ENCODE results near the gene AHSP.
"Not testable (repeated sequence)": the region's sequence is repeated elsewhere in the genome, so short reads cannot be mapped to it uniquely, and the experiment has no call there.

AHSP gene, protein sequence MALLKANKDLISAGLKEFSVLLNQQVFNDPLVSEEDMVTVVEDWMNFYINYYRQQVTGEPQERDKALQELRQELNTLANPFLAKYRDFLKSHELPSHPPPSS

DNA sequence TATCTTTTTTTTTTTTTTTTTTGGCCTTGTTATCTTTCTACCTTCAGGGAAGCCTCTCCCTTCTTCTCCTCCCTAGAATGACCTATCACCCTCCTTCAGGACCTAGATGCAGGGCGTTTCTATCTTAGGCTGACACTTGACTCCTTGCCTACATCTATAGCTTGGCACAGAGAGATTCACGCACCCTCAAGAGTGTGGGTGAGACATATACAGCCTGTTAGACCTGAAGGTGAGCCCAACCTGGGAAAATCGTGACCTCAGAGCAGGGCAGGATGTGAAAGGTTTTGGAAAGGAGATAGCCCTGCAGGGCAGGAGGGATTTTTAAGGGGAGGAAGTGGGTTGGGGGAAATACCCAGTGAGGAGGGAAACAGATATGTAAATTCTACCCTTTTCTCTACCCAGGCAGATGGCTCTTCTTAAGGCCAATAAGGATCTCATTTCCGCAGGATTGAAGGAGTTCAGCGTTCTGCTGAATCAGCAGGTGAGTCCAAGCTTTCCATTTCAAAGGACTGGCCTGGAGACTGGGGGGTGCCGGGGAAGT is at the start of gene AHSP:
TSS of gene AHSP (plus strand) at position 167 of the 541 bp plus-strand sequence. CDS start at position 407, 240 bp downstream.
- DNase-seq (ENCODE audit: low read depth), result no peak

DNA sequence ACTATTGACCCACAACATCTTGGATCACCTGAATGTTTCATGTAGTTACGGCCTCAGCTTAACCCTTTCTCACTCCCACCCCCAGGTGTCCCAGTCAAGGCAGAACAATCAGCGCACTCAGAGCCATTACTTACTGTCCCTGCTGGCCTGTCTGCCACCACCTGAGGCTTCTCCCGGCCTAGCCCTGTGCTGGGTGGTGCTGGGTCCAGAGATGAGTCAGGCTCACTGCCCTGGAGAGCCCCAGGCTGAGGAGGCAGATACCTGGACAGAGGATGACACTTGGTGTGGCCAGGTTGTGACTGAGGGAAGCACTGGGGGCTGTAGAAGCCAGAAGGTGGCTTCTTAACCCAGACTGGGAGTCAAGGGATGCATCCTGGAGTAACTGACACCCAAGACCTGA is 48.7 kb upstream of the AHSP start:
- no peak for DNase-seq (ENCODE audit: low read depth)

DNA sequence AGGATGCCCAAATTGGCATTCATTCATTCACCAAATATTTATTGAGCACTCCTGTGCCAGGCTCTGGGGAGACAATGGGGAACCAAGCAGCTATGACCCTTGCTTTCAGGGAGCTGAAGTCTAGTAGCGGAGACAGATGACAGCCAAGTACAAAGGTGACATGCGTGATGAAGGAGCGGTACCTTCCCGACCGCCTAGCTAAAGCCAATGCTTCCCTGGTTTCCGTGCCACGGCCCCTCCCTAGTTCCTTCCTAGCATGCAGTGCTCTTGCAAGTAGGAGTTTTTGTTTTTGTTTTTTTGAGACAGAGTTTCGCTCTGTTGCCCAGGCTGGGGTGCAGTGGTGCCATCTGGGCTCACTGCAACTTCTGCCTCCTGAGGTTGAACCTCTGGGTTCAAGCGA is 47.9 kb upstream of the AHSP start:
- no peak for DNase-seq (ENCODE audit: low read depth)

DNA sequence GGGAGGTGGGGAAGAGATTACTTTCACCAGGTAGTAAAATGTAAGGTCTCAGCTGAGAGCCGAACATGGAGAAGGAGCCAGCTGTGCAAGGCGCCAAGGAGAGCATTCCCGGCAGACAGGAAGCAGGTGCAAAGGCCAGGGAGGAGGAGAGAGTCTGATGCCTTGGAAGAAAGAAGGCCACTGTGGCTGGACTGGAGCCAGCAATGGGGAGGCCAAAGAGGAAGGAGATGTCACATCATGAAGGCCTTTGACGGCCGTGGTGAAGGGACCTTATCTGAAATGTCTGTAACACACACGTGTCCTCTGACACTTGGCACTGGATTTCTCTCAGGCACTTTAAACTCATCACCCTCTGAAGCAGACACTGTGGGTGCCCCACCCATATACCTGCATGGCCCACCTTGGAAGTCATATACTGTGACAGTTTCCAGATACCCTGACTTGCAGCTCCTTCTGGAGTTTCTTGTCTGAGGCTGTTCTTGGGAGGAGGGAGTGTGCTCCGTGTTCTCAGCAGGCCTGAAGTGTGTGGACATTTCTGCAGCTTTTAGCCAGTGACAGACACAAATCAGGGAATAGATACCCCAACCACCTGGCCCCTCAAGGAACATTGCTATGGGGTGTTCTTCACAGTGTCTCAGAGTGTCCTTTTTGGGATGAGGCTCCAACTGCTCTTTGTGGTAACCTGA is 46.7 kb upstream of the AHSP start:
- no peak for DNase-seq (ENCODE audit: low read depth)

DNA sequence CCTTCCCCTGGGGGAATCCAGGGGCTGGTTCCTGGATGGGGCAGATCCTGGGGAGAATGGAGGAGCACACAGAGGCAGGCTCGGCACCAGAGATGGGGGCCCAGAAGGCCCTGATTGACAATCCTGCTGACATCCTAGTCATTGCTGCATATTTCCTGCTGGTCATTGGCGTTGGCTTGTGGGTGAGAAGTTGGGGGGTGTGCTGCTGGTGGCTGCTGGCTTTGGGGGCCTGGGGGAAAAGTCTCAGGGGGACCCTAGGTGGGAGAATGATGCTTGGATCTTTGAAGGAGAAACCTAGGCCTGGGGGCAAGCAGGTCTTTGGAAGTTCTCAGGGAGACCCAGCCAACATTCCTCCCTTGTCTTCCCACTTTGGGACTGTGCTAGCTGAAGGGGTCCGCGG is 44.6 kb upstream of the AHSP start, which contains the start of gene SLC5A2:
TSS of gene SLC5A2 (plus strand) at position 43 of the 400 bp plus-strand sequence. CDS start at position 57, 14 bp downstream.
- no peak for DNase-seq (ENCODE audit: low read depth)

DNA sequence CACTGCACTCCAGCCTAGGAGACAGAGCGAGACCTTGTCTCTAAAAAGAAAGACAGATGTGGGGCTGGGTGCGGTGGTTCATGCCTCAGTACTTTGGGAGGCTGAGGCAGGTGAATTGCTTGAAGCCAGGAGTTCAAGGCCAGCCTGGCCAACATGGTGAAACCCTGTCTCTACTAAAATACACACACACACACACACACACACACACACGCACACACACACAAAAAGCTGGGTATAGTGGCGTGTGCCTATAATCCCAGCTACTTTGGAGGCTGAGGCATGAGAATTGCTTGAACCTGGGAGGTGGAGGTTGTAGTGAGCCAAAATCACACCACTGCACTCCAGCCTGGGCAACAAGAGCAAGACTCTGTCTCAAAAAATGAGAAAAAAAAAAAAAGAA is 43.7 kb upstream of the AHSP start:
- DNase-seq (ENCODE audit: low read depth), result not testable (repeated sequence)

DNA sequence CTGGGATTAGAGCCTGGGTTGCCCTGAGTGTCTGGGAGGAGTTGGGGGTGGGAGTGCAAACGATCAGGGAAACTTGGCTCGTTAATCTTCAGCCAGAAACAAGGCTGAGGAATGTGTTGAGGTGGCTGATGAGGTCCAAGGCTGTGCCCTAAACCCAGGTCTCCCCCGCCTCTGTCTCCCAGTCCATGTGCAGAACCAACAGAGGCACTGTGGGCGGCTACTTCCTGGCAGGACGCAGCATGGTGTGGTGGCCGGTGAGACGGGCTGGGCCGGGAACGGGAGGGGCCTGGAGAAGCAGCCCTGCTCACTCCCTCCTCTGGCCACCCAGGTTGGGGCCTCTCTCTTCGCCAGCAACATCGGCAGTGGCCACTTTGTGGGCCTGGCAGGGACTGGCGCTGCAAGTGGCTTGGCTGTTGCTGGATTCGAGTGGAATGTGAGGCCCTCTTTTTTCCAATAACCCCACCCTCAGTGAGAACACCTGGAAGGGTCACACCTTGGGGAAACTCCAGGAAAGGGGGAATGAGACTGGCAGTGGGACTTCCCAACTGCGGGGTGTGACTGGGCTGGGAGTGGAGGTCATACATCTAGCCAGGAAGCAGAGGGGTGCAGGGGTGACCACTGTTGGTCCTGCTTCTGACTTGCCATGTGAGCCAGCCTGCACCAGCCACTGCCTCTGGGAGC is 43.1 kb upstream of the AHSP start:
- DNase-seq (ENCODE audit: low read depth), result no peak

DNA sequence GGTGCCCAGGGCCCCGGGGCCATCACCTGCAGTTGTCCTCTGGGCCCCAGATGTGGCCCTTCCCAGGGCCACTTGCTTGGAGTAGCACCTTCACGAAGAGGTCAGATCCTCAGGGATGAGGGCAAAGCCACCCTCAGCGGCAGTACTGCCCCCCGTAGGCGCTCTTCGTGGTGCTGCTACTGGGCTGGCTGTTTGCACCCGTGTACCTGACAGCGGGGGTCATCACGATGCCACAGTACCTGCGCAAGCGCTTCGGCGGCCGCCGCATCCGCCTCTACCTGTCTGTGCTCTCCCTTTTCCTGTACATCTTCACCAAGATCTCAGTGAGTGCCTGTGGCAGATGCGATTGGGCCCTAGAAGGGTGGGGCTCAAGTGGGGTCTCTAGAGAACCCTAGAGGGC is 42.1 kb upstream of the AHSP start:
- no peak for DNase-seq (ENCODE audit: low read depth)

DNA sequence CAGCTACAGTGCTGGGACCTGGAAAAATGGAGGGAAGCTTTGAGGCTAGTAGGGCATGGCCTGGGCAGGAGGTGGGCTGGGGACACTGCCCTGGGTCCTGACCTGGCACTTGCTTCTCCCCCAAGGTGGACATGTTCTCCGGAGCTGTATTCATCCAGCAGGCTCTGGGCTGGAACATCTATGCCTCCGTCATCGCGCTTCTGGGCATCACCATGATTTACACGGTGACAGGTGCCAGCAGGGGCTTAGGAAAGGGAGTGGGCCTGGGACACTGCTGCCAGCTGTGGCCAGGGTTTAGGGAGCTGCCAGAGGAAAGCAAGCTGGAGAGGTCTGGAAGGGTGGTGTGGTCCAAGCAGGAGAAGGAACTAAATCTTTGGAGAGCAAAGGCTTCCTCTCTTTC is 41.7 kb upstream of the AHSP start:
- no peak for DNase-seq (ENCODE audit: low read depth)

DNA sequence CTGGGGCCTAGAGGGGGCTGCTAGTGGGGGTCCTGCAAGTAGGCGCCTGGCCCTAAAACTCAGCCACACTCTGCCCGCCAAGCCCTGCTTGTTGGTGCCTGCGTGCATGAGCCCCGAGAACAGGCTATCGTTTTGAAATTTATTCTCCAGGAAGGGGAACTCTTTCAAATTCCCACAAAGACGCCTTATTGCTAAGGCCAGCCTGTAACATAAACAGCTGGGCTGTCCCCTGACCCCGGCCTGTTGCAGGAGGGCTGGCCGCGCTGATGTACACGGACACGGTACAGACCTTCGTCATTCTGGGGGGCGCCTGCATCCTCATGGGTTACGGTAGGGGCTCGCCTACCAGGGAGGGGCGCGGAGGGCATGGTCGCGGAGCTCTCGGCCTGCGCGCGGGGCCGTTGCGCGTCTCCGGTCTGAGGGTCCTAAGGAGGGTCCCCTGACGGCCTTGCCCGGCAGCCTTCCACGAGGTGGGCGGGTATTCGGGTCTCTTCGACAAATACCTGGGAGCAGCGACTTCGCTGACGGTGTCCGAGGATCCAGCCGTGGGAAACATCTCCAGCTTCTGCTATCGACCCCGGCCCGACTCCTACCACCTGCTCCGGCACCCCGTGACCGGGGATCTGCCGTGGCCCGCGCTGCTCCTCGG is 40.5 kb upstream of the AHSP start:
- DNase-seq (ENCODE audit: low read depth), result no peak

DNA sequence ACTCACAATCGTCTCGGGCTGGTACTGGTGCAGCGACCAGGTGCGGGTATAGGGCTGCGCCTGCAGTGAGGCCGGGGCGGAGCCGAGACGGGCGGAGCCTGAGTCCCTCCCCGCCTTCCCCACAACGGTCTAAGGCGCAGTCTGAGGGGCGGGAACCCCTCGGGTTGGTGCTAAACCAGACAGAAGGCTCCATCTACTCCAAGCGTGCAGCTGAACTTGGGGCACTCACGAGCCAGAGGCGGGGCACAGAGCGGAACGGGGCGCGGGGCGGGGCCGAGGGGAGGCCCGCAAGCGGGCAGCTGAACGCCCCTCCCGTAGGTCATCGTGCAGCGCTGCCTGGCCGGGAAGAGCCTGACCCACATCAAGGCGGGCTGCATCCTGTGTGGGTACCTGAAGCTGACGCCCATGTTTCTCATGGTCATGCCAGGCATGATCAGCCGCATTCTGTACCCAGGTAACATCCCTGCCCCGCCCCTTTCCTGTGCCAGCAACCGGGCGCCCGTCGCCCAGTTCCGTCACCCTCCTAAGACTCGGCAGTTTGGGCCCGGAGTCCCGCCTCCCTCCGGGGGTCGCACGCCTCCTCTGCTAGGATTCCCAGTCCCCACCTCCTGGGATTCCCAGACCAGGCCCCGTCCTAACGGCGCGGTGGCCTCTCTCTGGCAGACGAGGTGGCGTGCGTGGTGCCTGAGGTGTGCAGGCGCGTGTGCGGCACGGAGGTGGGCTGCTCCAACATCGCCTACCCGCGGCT is 39.8 kb upstream of the AHSP start:
- DNase-seq (ENCODE audit: low read depth), result no peak

DNA sequence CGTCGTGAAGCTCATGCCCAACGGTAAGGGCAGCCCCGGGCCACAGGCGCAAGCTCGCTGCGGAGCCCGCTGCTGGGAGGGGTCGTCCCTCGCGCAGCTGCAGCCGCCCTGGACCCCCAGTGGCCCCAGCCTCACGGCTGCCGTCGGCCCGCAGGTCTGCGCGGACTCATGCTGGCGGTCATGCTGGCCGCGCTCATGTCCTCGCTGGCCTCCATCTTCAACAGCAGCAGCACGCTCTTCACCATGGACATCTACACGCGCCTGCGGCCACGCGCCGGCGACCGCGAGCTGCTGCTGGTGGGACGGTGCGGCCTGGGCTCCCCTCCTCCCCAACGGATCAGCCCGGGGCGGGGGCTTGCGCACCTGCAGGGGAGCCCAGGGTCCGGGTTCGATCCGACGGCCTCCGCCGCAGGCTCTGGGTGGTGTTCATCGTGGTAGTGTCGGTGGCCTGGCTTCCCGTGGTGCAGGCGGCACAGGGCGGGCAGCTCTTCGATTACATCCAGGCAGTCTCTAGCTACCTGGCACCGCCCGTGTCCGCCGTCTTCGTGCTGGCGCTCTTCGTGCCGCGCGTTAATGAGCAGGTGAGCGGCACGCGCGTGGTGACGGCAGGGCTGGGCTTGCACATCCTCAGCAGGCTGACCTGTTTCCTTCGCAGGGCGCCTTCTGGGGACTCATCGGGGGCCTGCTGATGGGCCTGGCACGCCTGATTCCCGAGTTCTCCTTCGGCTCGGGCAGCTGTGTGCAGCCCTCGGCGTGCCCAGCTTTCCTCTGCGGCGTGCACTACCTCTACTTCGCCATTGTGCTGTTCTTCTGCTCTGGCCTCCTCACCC is 39.0 kb upstream of the AHSP start:
- no peak for DNase-seq (ENCODE audit: low read depth)

DNA sequence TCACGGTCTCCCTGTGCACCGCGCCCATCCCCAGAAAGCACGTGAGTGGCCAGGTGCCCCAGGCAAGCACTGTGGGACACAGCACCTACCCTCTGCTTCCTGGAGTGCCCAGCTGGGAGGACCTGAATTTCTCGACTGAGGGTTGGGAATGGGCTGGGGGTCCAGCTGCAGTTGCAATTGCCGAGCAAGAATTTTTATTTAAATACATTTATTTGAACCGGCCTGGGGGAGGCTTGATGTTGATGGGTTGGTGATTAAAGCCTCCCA is 38.5 kb upstream of the AHSP start:
- no peak for DNase-seq (ENCODE audit: low read depth)

DNA sequence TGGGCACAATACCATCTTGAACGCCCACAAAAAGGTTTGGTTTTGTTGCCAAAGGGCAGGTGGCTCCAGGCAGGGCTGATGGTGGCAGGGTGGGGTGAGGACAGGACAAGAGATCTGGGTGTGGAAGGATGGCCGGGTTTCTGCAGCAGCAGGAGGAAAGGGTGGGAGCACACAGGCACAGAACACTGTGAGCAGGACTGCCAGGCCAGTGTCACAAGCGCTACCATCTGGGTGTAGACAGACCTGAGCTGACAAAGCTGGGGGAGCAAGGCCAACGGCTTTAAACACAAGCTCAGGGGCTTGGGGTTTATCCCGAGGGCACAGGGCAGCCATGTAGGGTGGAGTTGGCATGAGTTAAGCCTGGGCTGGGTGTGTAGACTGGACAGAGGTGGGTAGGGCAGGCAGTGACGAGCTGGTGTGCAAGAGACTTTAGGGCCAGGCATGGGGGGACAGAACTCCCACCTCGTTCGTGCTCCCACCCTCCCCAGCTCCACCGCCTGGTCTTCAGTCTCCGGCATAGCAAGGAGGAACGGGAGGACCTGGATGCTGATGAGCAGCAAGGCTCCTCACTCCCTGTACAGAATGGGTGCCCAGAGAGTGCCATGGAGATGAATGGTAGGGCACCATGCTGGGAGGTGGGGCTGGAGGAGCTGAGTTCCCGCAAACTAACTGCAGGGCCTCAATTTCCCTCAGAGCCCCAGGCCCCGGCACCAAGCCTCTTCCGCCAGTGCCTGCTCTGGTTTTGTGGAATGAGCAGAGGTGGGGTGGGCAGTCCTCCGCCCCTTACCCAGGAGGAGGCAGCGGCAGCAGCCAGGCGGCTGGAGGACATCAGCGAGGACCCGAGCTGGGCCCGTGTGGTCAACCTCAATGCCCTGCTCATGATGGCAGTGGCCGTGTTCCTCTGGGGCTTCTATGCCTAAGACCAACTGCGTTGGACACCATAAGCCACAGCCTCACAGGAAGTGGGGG is 37.8 kb upstream of the AHSP start:
- no peak for DNase-seq (ENCODE audit: low read depth)

DNA sequence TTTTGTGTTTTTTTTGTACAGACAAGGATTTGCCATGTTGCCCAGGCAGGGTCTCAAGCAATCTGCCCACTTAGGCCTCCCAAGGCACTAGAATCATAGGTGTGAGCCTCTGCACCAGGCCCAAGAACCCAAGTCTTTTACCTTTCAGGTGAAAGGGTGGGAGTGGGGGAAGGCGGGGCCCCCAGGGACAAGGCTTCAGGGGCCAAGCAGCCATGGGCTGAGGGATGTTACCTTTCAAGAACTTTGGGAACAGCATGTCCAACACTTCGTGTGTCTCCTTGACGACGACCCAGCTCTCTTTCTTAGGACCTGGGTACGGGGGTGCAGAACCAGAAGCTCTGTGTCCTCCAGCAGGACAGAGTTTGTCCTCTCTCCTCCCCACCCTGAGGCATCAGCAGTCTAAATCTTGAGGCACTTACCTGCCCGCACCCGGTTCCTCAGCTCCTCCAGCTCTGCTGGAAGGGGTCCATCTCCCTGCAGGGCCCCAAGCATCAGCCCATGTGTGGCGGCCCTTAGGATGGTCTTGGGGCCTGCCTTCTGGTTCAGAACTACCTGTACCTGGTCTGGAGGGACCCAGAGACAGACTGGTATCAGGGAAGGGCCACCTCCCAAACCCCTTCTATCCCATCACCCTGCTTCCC is 35.8 kb upstream of the AHSP start:
- no peak for DNase-seq (ENCODE audit: low read depth)

DNA sequence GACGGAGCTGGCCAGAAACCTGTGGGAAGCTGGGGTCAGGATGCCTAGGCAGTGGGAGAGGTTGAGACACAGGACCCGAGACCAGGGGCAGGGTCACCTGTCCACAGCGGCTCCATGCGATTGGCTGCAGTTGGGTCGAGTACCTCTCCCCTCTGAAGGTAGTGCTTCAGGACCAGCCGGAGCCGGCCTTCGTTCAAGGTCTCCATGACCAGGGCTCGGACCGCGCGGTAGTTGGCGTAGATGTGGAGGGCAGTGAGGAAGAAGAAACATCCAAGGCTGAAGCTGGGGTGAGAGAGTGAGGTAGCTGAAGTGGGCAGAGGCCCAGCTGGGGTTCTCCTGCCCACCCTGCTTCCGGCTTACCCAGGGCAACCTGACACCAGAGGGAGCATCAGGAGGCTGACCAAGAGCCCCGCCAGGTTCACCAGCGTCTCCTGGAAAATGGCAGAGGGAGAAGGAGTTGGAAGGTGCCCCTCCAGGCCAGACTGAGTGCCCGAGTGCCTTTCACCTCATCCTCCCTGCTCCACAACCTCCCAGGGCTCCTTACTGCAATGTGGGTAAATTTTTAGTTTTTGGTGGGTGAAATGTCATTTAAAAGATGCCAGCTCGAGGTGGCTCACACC is 34.1 kb upstream of the AHSP start:
- no peak for DNase-seq (ENCODE audit: low read depth)

DNA sequence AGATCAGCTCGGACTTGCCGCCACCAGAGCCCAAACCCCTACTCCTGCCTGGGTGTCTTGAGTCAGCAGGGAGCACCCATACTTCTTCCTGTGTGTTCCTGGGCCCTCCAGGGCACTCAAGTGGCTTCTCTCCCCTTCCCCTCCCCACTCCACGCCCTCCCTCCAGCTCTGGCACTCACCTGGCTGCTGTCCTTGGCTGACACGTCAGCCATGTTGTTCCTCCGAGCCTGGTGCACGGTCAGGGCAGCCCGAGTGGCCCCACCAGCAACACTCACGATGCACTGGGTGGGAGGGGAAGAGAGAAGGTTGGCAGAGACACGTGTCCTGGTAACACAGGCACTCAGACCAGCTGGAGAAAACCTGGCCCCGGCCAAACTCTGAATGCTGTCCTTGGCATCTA is 31.0 kb upstream of the AHSP start:
- no peak for DNase-seq (ENCODE audit: low read depth)

DNA sequence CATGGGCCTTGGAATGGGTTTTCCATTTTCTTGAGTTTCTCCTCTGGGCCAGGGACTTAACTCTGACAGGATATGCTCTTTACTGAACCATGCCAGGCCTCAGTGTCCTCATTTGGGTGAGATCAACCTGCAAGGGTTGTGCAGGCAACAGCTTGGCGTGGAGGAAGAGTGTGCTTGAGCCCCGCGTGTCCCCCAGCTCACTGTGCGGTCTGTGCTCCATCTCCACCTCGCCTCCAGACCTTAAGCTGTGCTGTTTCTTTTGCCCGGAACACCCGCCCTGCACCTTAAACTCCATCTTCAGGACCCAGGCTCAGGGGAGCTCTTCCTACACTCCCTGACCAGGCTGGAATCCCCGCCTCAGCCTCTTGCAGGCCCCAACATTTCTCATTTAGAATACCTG is 29.2 kb upstream of the AHSP start:
- no peak for DNase-seq (ENCODE audit: low read depth)

DNA sequence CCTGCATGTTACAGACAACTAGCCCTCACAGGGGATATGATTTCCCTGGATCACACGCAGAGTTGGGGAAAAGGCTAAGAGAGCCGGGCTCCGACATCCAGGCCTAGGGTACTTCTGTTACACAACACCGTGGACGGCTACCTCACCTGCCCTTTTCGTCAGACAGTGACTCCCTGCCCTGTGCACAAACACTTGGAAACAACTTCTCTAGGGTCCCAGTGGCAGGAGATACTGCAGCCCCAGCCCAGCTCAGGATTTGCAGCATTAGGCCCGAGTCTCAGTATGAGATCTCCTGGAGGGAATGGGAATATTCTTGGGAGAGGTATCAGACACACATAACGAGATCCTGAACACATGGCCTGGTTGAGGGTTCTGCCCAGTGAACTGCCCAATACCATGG is 27.8 kb upstream of the AHSP start:
- DNase-seq (ENCODE audit: low read depth), result no peak

Measured in CMK (cell line).